GM23338 (cell line): ENCODE data around the gene ZC2HC1B. TPM values are rescaled to one million over a fixed set of nuclear protein-coding genes. Genes with fewer than 3 reads are reported as not detected.

ENCODE experiments used
- ATAC-seq: fragments of 200-7000 bp; cut with Tn5 transposase; 3 replicates; pipeline ENCODE4 v1.9.1; 2020
- DNase-seq: peaks from one replicate; pipeline ENCODE4 v3.0.0-alpha.2; 2015; ENCODE audit warnings: low spot score
- H2AFZ ChIP-seq: fragments of 200-600 bp; sonication (generic); 2 replicates; pipeline ENCODE4 v1.8.0; 2016; ENCODE audit warnings: antibody characterized with exemption, mild to moderate bottlenecking, moderate library complexity
- H3F3A ChIP-seq: fragments of 200-600 bp; sonication (generic); replicated peaks from 2 replicates; pipeline ENCODE4 v1.8.0; 2017; ENCODE audit warnings: antibody characterized with exemption, mixed run types, low read depth
- H3K27ac ChIP-seq: fragments of 200-600 bp; sonication (generic); 2 replicates; pipeline ENCODE4 v1.6.1; 2016; ENCODE audit warnings: low read depth
- H3K27me3 ChIP-seq: fragments of 200-600 bp; sonication (generic); 2 replicates; pipeline ENCODE4 v1.8.0; 2016; ENCODE audit warnings: mild to moderate bottlenecking, mixed run types, moderate library complexity; ENCODE audit not compliant: insufficient read depth
- H3K36me3 ChIP-seq: fragments of 200-600 bp; sonication (generic); 2 replicates; pipeline ENCODE4 v1.8.0; 2016; ENCODE audit warnings: mild to moderate bottlenecking; ENCODE audit not compliant: insufficient read depth
- H3K4me1 ChIP-seq: fragments of 200-600 bp; sonication (generic); 2 replicates; pipeline ENCODE4 v1.8.0; 2016; ENCODE audit warnings: mild to moderate bottlenecking, moderate library complexity; ENCODE audit not compliant: insufficient read depth
- H3K4me2 ChIP-seq: fragments of 200-600 bp; sonication (generic); 2 replicates; pipeline ENCODE4 v1.7.1; 2017; ENCODE audit warnings: mixed run types
- H3K4me3 ChIP-seq: fragments of 200-600 bp; sonication (generic); 2 replicates; pipeline ENCODE4 v1.6.1; 2016; ENCODE audit warnings: mixed run types
- H3K79me2 ChIP-seq: fragments of 200-600 bp; sonication (generic); replicated peaks from 2 replicates; pipeline ENCODE4 v1.8.0; 2017; ENCODE audit warnings: mild to moderate bottlenecking; ENCODE audit not compliant: insufficient read depth
- H3K9me2 ChIP-seq: fragments of 200-600 bp; sonication (generic); 2 replicates; pipeline ENCODE4 v1.8.0; 2017; ENCODE audit not compliant: insufficient read depth
- H4K20me1 ChIP-seq: fragments of 200-600 bp; sonication (generic); replicated peaks from 2 replicates; pipeline ENCODE4 v1.8.0; 2017; ENCODE audit warnings: mild to moderate bottlenecking; ENCODE audit not compliant: insufficient read depth
- H3K27ac Mint-ChIP-seq: 2 replicates; pipeline ENCODE4 v1.8.0; 2020; ENCODE audit warnings: inconsistent platforms, mild to moderate bottlenecking, moderate library complexity, mixed read lengths
- H3K27me3 Mint-ChIP-seq: 3 replicates; pipeline ENCODE4 v1.8.0; 2022; ENCODE audit warnings: low read depth, mild to moderate bottlenecking, moderate library complexity, mixed read lengths, inconsistent platforms; ENCODE audit not compliant: insufficient read depth, poor library complexity
- H3K36me3 Mint-ChIP-seq: 3 replicates; pipeline ENCODE4 v1.8.0; 2021; ENCODE audit warnings: low read depth, mild to moderate bottlenecking, inconsistent platforms, moderate library complexity, mixed read lengths
- H3K4me1 Mint-ChIP-seq: 3 replicates; pipeline ENCODE4 v1.8.0; 2020; ENCODE audit warnings: mild to moderate bottlenecking, inconsistent platforms, mixed read lengths
- H3K4me3 Mint-ChIP-seq: 3 replicates; pipeline ENCODE4 v1.8.0; 2021; ENCODE audit warnings: moderate library complexity, mild to moderate bottlenecking, inconsistent platforms, mixed read lengths
- H3K9me3 Mint-ChIP-seq: 3 replicates; pipeline ENCODE4 v1.8.0; 2020; ENCODE audit warnings: moderate library complexity, mild to moderate bottlenecking, inconsistent platforms, mixed read lengths
- CTCF ChIP-seq, 2 experiments: fragments of 200-600 bp in 1 of 2; sonication (generic) in 1 of 2; conservative IDR thresholded peaks; 2 replicates each; pipeline versions ENCODE4 v1.5.1 to v1.6.1; 2016 to 2017; ENCODE audit warnings: antibody characterized with exemption in 2 of 2, low read depth in 2 of 2, mild to moderate bottlenecking in 2 of 2, moderate library complexity in 1 of 2
- ETS1 ChIP-seq: IDR thresholded peaks from 2 replicates; pipeline ENCODE4 v1.6.1; 2016; ENCODE audit warnings: antibody characterized with exemption
- EZH2 ChIP-seq: fragments of 200-600 bp; sonication (generic); IDR thresholded peaks from one replicate; pipeline ENCODE4 v1.8.0; 2017; ENCODE audit warnings: antibody characterized with exemption, mild to moderate bottlenecking, low read depth; ENCODE audit not compliant: unreplicated experiment
- EZH2phosphoT487 ChIP-seq: fragments of 200-600 bp; sonication (generic); IDR thresholded peaks from one replicate; pipeline ENCODE4 v1.8.1; 2018; ENCODE audit warnings: antibody characterized with exemption; ENCODE audit not compliant: unreplicated experiment
- JUNB ChIP-seq: IDR thresholded peaks from one replicate; pipeline ENCODE4 v1.6.1; 2016; ENCODE audit warnings: antibody characterized with exemption; ENCODE audit not compliant: unreplicated experiment
- NANOG ChIP-seq: IDR thresholded peaks from 2 replicates; pipeline ENCODE4 v1.6.1; 2016; ENCODE audit warnings: antibody characterized with exemption, borderline replicate concordance
- POLR2AphosphoS5 ChIP-seq: IDR thresholded peaks from 2 replicates; pipeline ENCODE4 v1.6.1; 2016; ENCODE audit warnings: antibody characterized with exemption, low read depth
- REST ChIP-seq: IDR thresholded peaks from one replicate; pipeline ENCODE4 v1.6.1; 2018; ENCODE audit warnings: antibody characterized with exemption; ENCODE audit not compliant: unreplicated experiment
- STAT1 ChIP-seq: IDR thresholded peaks from one replicate; pipeline ENCODE4 v1.6.1; 2016; ENCODE audit warnings: antibody characterized with exemption; ENCODE audit not compliant: unreplicated experiment
- ZNF114 ChIP-seq: fragments of 250-450 bp; sonication (Bioruptor Pico); IDR thresholded peaks from 2 replicates; pipeline ENCODE4 v1.5.0; 2020; ENCODE audit warnings: mild to moderate bottlenecking, moderate library complexity
- ZNF462 ChIP-seq: fragments of 250-450 bp; sonication (Bioruptor Pico); IDR thresholded peaks from 2 replicates; pipeline ENCODE4 v1.5.0; 2020; ENCODE audit warnings: mild to moderate bottlenecking, moderate library complexity
- polyA plus RNA-seq: library from polyadenylated mRNA; unstranded; fragments of >200 nt; fragmentation: Nextera tagmentation; extraction: Ambion mirVana; gene quantifications from 2 replicates; pipeline ENCODE4 v1.2.1, GENCODE V29; 2016
- total RNA-seq: library from RNA; depleted of rRNA; stranded (reverse); fragments of >200 nt; shearing (Covaris generic); gene quantifications from 2 replicates; pipeline ENCODE4 v1.2.3, GENCODE V29; 2014

Gene ZC2HC1B
- total and polyA plus RNA-seq, 2 experiments from 2014 or later: not detected

DNA sequence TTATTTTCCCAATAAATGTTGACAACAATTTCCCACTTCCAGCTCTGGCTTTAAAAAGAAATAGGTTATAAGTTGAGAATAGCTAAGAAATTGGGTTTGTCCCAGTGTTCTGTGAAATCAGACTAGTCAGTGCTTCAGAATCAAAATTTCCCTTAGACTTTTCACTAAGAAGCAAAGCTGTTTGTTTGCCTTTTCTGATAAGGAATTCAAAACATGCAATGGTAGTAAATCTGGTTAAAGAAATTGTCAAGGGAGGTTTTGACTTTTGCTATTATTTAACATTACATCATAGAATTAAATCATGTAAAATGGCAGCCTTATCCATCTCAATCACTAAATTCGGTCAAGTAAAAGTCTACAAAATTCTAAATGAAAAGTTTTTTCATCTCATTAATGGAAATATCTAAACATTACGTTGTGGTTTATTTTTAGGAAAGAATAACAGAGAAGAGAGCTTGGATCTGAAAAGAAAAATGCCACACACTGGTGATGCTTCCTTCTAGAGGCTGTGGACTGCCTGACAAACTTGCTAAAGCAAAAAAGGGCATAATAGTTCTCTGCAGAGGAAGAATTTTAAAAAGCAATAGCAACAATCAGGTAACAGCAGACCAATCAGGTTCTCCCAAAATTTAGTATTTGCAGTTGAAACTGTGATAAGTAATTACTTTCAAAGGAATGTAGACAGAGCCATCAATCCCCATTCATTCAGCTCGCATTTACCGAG lies 107.4 kb downstream of the ZC2HC1B start:
- H3K4me2 ChIP-seq: peak overlapping the region; percentile 29; the same call in 1 of the 2 replicates
- H4K20me1 ChIP-seq: peaks cover 3% of the 10 kb centered on the region; the same call in 1 of the 2 replicates
- H3K4me3 Mint-ChIP-seq: no peak overlapping the region; the same call in 2 of the 3 replicates
- no peaks in the 10 kb centered on the region for H3K9me3 Mint-ChIP-seq
- TF ChIP-seq CTCF (conservative IDR thresholded peaks at IDR 0.05; ENCODE audit: low read depth in 2 of 2) (no peak), JUNB (no peak), ZNF462 (no peak), EZH2 (no peak), NANOG (no peak), REST (no peak), POLR2AphosphoS5 (no peak), ZNF114 (CRISPR knock-in tag) (no peak), ETS1 (no peak), STAT1 (no peak), EZH2phosphoT487 (no peak)
- DNase-seq (no peak), ATAC-seq (no peak)
- no peaks in the 10 kb centered on the region for H3K36me3 ChIP-seq
- H2AFZ ChIP-seq: no peak overlapping the region
- no peaks in the 10 kb centered on the region for H3K79me2 ChIP-seq
- peaks cover 96% of the 10 kb centered on the region for H3K27me3 ChIP-seq
- H3K36me3 Mint-ChIP-seq: no peaks in the 10 kb centered on the region
- H3K4me1 ChIP-seq: peaks cover 58% of the 10 kb centered on the region
- H3K27ac Mint-ChIP-seq: no peak overlapping the region
- H3F3A ChIP-seq: no peaks in the 10 kb centered on the region
- no peaks in the 10 kb centered on the region for H3K9me2 ChIP-seq
- no peak overlapping the region for H3K4me3 ChIP-seq
- H3K27ac ChIP-seq: no peak overlapping the region
- H3K27me3 Mint-ChIP-seq: peaks cover 94% of the 10 kb centered on the region
- H3K4me1 Mint-ChIP-seq: peaks cover 45% of the 10 kb centered on the region
